Epithelial cell of proximal tubule (primary cell): ENCODE measurements around the gene CBLIF. TPM values are rescaled to one million over a fixed set of nuclear protein-coding genes. Genes with fewer than 3 reads are reported as not detected.

Experiments
- DNase-seq: peaks from one replicate; pipeline ENCODE4 v3.0.0-alpha.2; 2011; ENCODE audit warnings: low read depth
- H3K4me3 ChIP-seq: 2 replicates; pipeline ENCODE4 v1.5.1; 2011; ENCODE audit warnings: low read depth, mild to moderate bottlenecking, low read length
- CTCF ChIP-seq: conservative IDR thresholded peaks from 2 replicates; pipeline ENCODE4 v1.5.1; 2012; ENCODE audit warnings: low read depth, mild to moderate bottlenecking, low read length
- total RNA-seq: library from RNA; depleted of rRNA; stranded (reverse); fragments of >200 nt; gene quantifications from 2 replicates; pipeline ENCODE4 v1.2.3, GENCODE V29; 2015

Gene CBLIF
- total RNA-seq, 1 donor from 2014 or later = not detected

GRCh38 chr11:59783632-59784090 lies 61.6 kb downstream of the CBLIF start:
- no peak for DNase-seq
- no peak overlapping the region for H3K4me3 ChIP-seq
- TF ChIP-seq CTCF = no peak

GRCh38 chr11:59782080-59782479 lies 63.2 kb downstream of the CBLIF start:
- no peak for DNase-seq
- no peak for TF ChIP-seq CTCF
- H3K4me3 ChIP-seq = no peak overlapping the region

- DNase-seq = no peak
- no peak for TF ChIP-seq CTCF
- H3K4me3 ChIP-seq = no peak overlapping the region
These were observed 65.8 kb downstream of the CBLIF start for GRCh38 chr11:59779487-59779886.

Other genes with a start within 250 kb of the CBLIF start
- gene OSBP, start 229.7 kb downstream of the CBLIF start, total RNA-seq = 12.3 and 15.1 TPM in 2 replicates
- gene PATL1, start 176.5 kb downstream of the CBLIF start, total RNA-seq = 19.3 and 21.9 TPM in 2 replicates
- gene OR10V1, start 131.7 kb downstream of the CBLIF start, total RNA-seq = not detected in 2 replicates
- gene STX3, start 90.1 kb downstream of the CBLIF start, total RNA-seq = 45.0 and 55.4 TPM in 2 replicates
- 76.9 and 92.6 TPM in 2 replicates for gene MRPL16, start 34.7 kb downstream of the CBLIF start, total RNA-seq
- gene TCN1, start 21.0 kb upstream of the CBLIF start, total RNA-seq = 0.80 and 1.3 TPM in 2 replicates
- not detected in 2 replicates for gene OOSP3, start 33.3 kb upstream of the CBLIF start, total RNA-seq
- gene OOSP1, start 92.9 kb upstream of the CBLIF start, total RNA-seq = not detected in 2 replicates
- gene OOSP4A, start 118.5 kb upstream of the CBLIF start, total RNA-seq = not detected in 2 replicates
- not detected in 2 replicates for gene OOSP4B, start 171.7 kb upstream of the CBLIF start, total RNA-seq
- gene OOSP2, start 194.9 kb upstream of the CBLIF start, total RNA-seq = not detected in 2 replicates
- not detected in 2 replicates for gene MS4A3, start 211.2 kb upstream of the CBLIF start, total RNA-seq
- not detected in 2 replicates for gene MS4A2, start 243.2 kb upstream of the CBLIF start, total RNA-seq